OCI-LY1 (cell line): ENCODE data around the gene FUBP3.

ENCODE experiments used
- H2AFZ ChIP-seq: fragments of 200-600 bp; sonication (generic), shearing (Covaris generic); 2 replicates; pipeline ENCODE4 v1.6.0; 2014; ENCODE audit warnings: antibody characterized with exemption, mild to moderate bottlenecking, low read length
- H3F3A ChIP-seq: fragments of 200-600 bp; sonication (generic), shearing (Covaris generic); 2 replicates; pipeline ENCODE4 v1.6.0; 2014; ENCODE audit warnings: mild to moderate bottlenecking, antibody characterized with exemption, low read length, moderate library complexity; ENCODE audit not compliant: insufficient read depth
- H3K27ac ChIP-seq: fragments of 200-600 bp; sonication (generic); 2 replicates; pipeline ENCODE4 v1.5.1; 2014; ENCODE audit warnings: low read length, mixed run types, mild to moderate bottlenecking, low read depth; ENCODE audit not compliant: poor library complexity, severe bottlenecking
- H3K27me3 ChIP-seq: fragments of 200-600 bp; sonication (generic); 2 replicates; pipeline ENCODE4 v1.6.0; 2014; ENCODE audit warnings: antibody characterized with exemption, mild to moderate bottlenecking, low read length, moderate library complexity; ENCODE audit not compliant: insufficient read depth
- H3K36me3 ChIP-seq: fragments of 200-600 bp; sonication (generic); 2 replicates; pipeline ENCODE4 v1.6.1; 2014; ENCODE audit warnings: mild to moderate bottlenecking, antibody characterized with exemption, low read length, moderate library complexity, mixed read lengths; ENCODE audit not compliant: insufficient read depth
- H3K4me1 ChIP-seq: fragments of 200-600 bp; sonication (generic); 2 replicates; pipeline ENCODE4 v1.5.1; 2014; ENCODE audit warnings: mild to moderate bottlenecking, low read length, moderate library complexity; ENCODE audit not compliant: insufficient read depth, severe bottlenecking
- H3K4me2 ChIP-seq: fragments of 200-600 bp; sonication (generic), shearing (Covaris generic); 2 replicates; pipeline ENCODE4 v1.6.1; 2014; ENCODE audit warnings: low read length
- H3K4me3 ChIP-seq: fragments of 200-600 bp; sonication (generic); 2 replicates; pipeline ENCODE4 v1.5.1; 2014; ENCODE audit warnings: low read length, low read depth, mild to moderate bottlenecking, mixed read lengths; ENCODE audit not compliant: poor library complexity, severe bottlenecking
- H3K79me2 ChIP-seq: fragments of 200-600 bp; shearing (Covaris generic); 2 replicates; pipeline ENCODE4 v1.6.1; 2016; ENCODE audit warnings: mixed run types, low read length, mixed read lengths; ENCODE audit not compliant: insufficient read depth
- H3K9ac ChIP-seq: fragments of 200-600 bp; sonication (generic), shearing (Covaris generic); 2 replicates; pipeline ENCODE4 v1.6.1; 2014; ENCODE audit warnings: mild to moderate bottlenecking, low read length, mixed read lengths
- H3K9me2 ChIP-seq: fragments of 200-600 bp; sonication (generic), shearing (Covaris generic); 2 replicates; pipeline ENCODE4 v1.6.1; 2014; ENCODE audit warnings: low read depth, mild to moderate bottlenecking, low read length, mixed read lengths
- H3K9me3 ChIP-seq: fragments of 200-600 bp; shearing (Covaris generic); 2 replicates; pipeline ENCODE4 v1.6.1; 2014; ENCODE audit warnings: low read length, mixed read lengths
- H4K20me1 ChIP-seq: fragments of 200-600 bp; sonication (generic), shearing (Covaris generic); 2 replicates; pipeline ENCODE4 v1.6.0; 2016; ENCODE audit warnings: mild to moderate bottlenecking, low read length; ENCODE audit not compliant: insufficient read depth
- CTCF ChIP-seq: fragments of 200-600 bp; sonication (generic), shearing (Covaris generic); IDR thresholded peaks from 2 replicates; pipeline ENCODE4 v1.5.1; 2017; ENCODE audit warnings: mild to moderate bottlenecking, antibody characterized with exemption, low read length, moderate library complexity, mixed read lengths
- EZH2 ChIP-seq: fragments of 200-600 bp; sonication (generic), shearing (Covaris generic); IDR thresholded peaks from 2 replicates; pipeline ENCODE4 v1.8.0; 2017; ENCODE audit warnings: borderline replicate concordance, mixed run types, mild to moderate bottlenecking, antibody characterized with exemption, low read length, moderate library complexity, mixed read lengths

Gene FUBP3

GRCh38 chr9:130555968-130556367 is 23.4 kb upstream of the FUBP3 start:
- no peak overlapping the region for H3K4me3 ChIP-seq
- no peak overlapping the region for H3K9ac ChIP-seq
- TF ChIP-seq CTCF (no peak), EZH2 (no peak)
- no peaks in the 10 kb centered on the region for H3K79me2 ChIP-seq
- no peaks in the 10 kb centered on the region for H3F3A ChIP-seq
- H3K4me1 ChIP-seq: no peaks in the 10 kb centered on the region
- no peaks in the 10 kb centered on the region for H3K9me2 ChIP-seq
- no peak overlapping the region for H3K27ac ChIP-seq
- no peaks in the 10 kb centered on the region for H3K36me3 ChIP-seq
- H3K27me3 ChIP-seq: no peaks in the 10 kb centered on the region; the same call in 1 of the 2 replicates
- H3K4me2 ChIP-seq: no peak overlapping the region
- H4K20me1 ChIP-seq: no peaks in the 10 kb centered on the region
- H3K9me3 ChIP-seq: no peaks in the 10 kb centered on the region
- H2AFZ ChIP-seq: no peak overlapping the region

- H3K27ac ChIP-seq: no peak overlapping the region
- no peaks in the 10 kb centered on the region for H3K9me2 ChIP-seq
- no peaks in the 10 kb centered on the region for H3K4me1 ChIP-seq
- TF ChIP-seq CTCF (no peak), EZH2 (no peak)
- no peaks in the 10 kb centered on the region for H3K79me2 ChIP-seq
- no peaks in the 10 kb centered on the region for H3F3A ChIP-seq
- no peaks in the 10 kb centered on the region for H4K20me1 ChIP-seq
- H3K9me3 ChIP-seq: no peaks in the 10 kb centered on the region
- H2AFZ ChIP-seq: no peak overlapping the region
- no peak overlapping the region for H3K4me3 ChIP-seq
- no peak overlapping the region for H3K4me2 ChIP-seq
- H3K27me3 ChIP-seq: no peaks in the 10 kb centered on the region; the same call in 1 of the 2 replicates
- H3K36me3 ChIP-seq: no peaks in the 10 kb centered on the region
- H3K9ac ChIP-seq: no peak overlapping the region
Observed at GRCh38 chr9:130556396-130557076, 22.8 kb upstream of the FUBP3 start.

GRCh38 chr9:130557077-130557468 is 22.3 kb upstream of the FUBP3 start:
- TF ChIP-seq EZH2: no peak
- TF ChIP-seq CTCF: no peak
- H3K27ac ChIP-seq: no peak overlapping the region
- no peaks in the 10 kb centered on the region; the same call in 1 of the 2 replicates for H3K27me3 ChIP-seq
- no peaks in the 10 kb centered on the region for H3F3A ChIP-seq
- H4K20me1 ChIP-seq: no peaks in the 10 kb centered on the region
- no peak overlapping the region for H3K4me2 ChIP-seq
- no peaks in the 10 kb centered on the region for H3K79me2 ChIP-seq
- H3K9me2 ChIP-seq: no peaks in the 10 kb centered on the region
- H3K9me3 ChIP-seq: no peaks in the 10 kb centered on the region
- no peak overlapping the region for H3K4me3 ChIP-seq
- H2AFZ ChIP-seq: no peak overlapping the region
- no peaks in the 10 kb centered on the region; the same call in 1 of the 2 replicates for H3K36me3 ChIP-seq
- no peaks in the 10 kb centered on the region for H3K4me1 ChIP-seq
- no peak overlapping the region for H3K9ac ChIP-seq
